H1 (cell line): ENCODE results near the gene SLC26A9. TPM values are rescaled to one million over a fixed set of nuclear protein-coding genes. Genes with fewer than 3 reads are reported as not detected.
"Not testable (repeated sequence)": the region's sequence is repeated elsewhere in the genome, so short reads cannot be mapped to it uniquely, and the experiment has no call there.

ENCODE experiments used
- CTCF ChIA-PET: fragments of 300-600 bp; sonication (Branson Sonifier 250); formaldehyde crosslinking; loops from one replicate; lab custom pipeline; 2021; ENCODE audit not compliant: partially characterized antibody; lab: Charles Lee
- POLR2A ChIA-PET: fragments of 300-600 bp; sonication (Branson Sonifier 250); formaldehyde crosslinking; loops from one replicate; lab custom pipeline; 2021; ENCODE audit warnings: inconsistent platforms; ENCODE audit not compliant: partially characterized antibody; lab: Charles Lee
- DNase-seq, 2 experiments: peaks; one replicate each; pipeline versions ENCODE4 v3.0.0 to v3.0.0-alpha.2; 2010 to 2022; ENCODE audit warnings: low spot score in 2 of 2, low read depth in 1 of 2, mixed read lengths in 1 of 2
- FAIRE-seq: peaks from 2 replicates; lab custom pipeline; 2011; peaks lifted over from hg19 to GRCh38; lab: Jason Lieb, UNC
- H2AFZ ChIP-seq: 2 replicates; pipeline ENCODE4 v1.8.1; 2012; ENCODE audit warnings: low read length, inconsistent platforms
- H2AK5ac ChIP-seq: 2 replicates; pipeline ENCODE4 v1.6.1; 2013; ENCODE audit warnings: low read depth, low read length
- H2BK120ac ChIP-seq: replicated peaks from 2 replicates; pipeline ENCODE3; 2013; ENCODE audit warnings: low read depth, low read length, inconsistent platforms
- H2BK12ac ChIP-seq: 2 replicates; pipeline ENCODE4 v1.6.1; 2013; ENCODE audit warnings: low read depth, low read length
- H2BK15ac ChIP-seq: 2 replicates; pipeline ENCODE4 v1.6.1; 2013; ENCODE audit warnings: low read length
- H2BK20ac ChIP-seq: 2 replicates; pipeline ENCODE4 v1.6.1; 2013; ENCODE audit warnings: low read length
- H2BK5ac ChIP-seq: 2 replicates; pipeline ENCODE4 v1.6.1; 2013; ENCODE audit warnings: low read depth, low read length
- H3K14ac ChIP-seq: 2 replicates; pipeline ENCODE4 v1.6.1; 2013; ENCODE audit warnings: inconsistent platforms; ENCODE audit not compliant: insufficient read length
- H3K18ac ChIP-seq: 2 replicates; pipeline ENCODE4 v1.6.1; 2013; ENCODE audit warnings: low read length; ENCODE audit errors: extremely low read depth
- H3K23ac ChIP-seq: 2 replicates; pipeline ENCODE4 v1.6.1; 2013; ENCODE audit warnings: inconsistent platforms; ENCODE audit not compliant: insufficient read length
- H3K23me2 ChIP-seq: 2 replicates; pipeline ENCODE4 v1.6.1; 2013; ENCODE audit warnings: low read depth, low read length
- H3K27ac ChIP-seq: 2 replicates; pipeline ENCODE4 v1.6.1; 2011; ENCODE audit warnings: low read depth, low read length, inconsistent platforms
- H3K27me3 ChIP-seq, 4 experiments: replicated peaks in 1 of 4; 1 replicate in 1 of 4; 2 replicates in 3 of 4; pipeline versions ENCODE4 v1.6.1 to v1.8.1; 2011 to 2013; ENCODE audit warnings: low read length in 3 of 4, mild to moderate bottlenecking in 3 of 4, inconsistent platforms in 2 of 4, mixed read lengths in 2 of 4, moderate library complexity in 1 of 4; ENCODE audit not compliant: control insufficient read depth in 3 of 4, insufficient read depth in 3 of 4; ENCODE audit errors: extremely low read depth in 1 of 4
- H3K36me3 ChIP-seq, 4 experiments: 2 replicates each; pipeline versions ENCODE4 v1.6.1 to v1.8.1; 2011 to 2013; ENCODE audit warnings: mild to moderate bottlenecking in 4 of 4, low read length in 3 of 4, moderate library complexity in 2 of 4, control low read depth in 1 of 4, inconsistent platforms in 1 of 4; ENCODE audit not compliant: insufficient read depth in 4 of 4, control insufficient read depth in 2 of 4
- H3K4ac ChIP-seq: replicated peaks from 2 replicates; pipeline ENCODE3; 2013; ENCODE audit warnings: low read length, low read depth, mixed read lengths, inconsistent platforms; ENCODE audit not compliant: insufficient read length
- H3K4me1 ChIP-seq, 4 experiments: replicated peaks in 1 of 4; 1 replicate in 1 of 4; 2 replicates in 3 of 4; pipeline versions ENCODE4 v1.6.1 to v1.8.1; 2011 to 2013; ENCODE audit warnings: low read length in 3 of 4, inconsistent platforms in 2 of 4, mixed read lengths in 1 of 4; ENCODE audit not compliant: insufficient read depth in 4 of 4, control insufficient read depth in 3 of 4
- H3K4me2 ChIP-seq, 2 experiments: 2 replicates each; pipeline versions ENCODE4 v1.6.1 to v1.8.1; 2011 to 2013; ENCODE audit warnings: low read depth in 2 of 2, low read length in 2 of 2, control low read depth in 1 of 2, inconsistent platforms in 1 of 2, mild to moderate bottlenecking in 1 of 2; ENCODE audit not compliant: insufficient read depth in 1 of 2
- H3K4me3 ChIP-seq, 4 experiments: fragments of 200-600, 300-600 bp in 1 of 4; sonication (generic), shearing (Covaris generic), sonication (Bioruptor Twin) in 1 of 4; 2 replicates each; pipeline versions ENCODE4 v1.5.1 to v1.8.1; 2011 to 2016; ENCODE audit warnings: low read length in 4 of 4, low read depth in 3 of 4, control low read depth in 2 of 4, inconsistent platforms in 2 of 4, mild to moderate bottlenecking in 2 of 4, mixed read lengths in 1 of 4, moderate library complexity in 1 of 4; ENCODE audit not compliant: insufficient read depth in 2 of 4; ENCODE audit errors: extremely low read depth in 1 of 4
- H3K56ac ChIP-seq: replicated peaks from 2 replicates; pipeline ENCODE3; 2013; ENCODE audit warnings: low read depth, mild to moderate bottlenecking, mixed read lengths, low read length, inconsistent platforms; ENCODE audit not compliant: insufficient read length
- H3K79me1 ChIP-seq: 2 replicates; pipeline ENCODE4 v1.6.1; 2013; ENCODE audit warnings: low read depth, low read length, control low read depth
- H3K79me2 ChIP-seq, 2 experiments: 2 replicates each; pipeline versions ENCODE4 v1.6.1 to v1.8.1; 2012 to 2013; ENCODE audit warnings: low read length in 2 of 2, mild to moderate bottlenecking in 2 of 2, inconsistent platforms in 1 of 2; ENCODE audit not compliant: insufficient read depth in 2 of 2, control insufficient read depth in 1 of 2
- H3K9ac ChIP-seq, 4 experiments: replicated peaks in 1 of 4; 1 replicate in 1 of 4; 2 replicates in 3 of 4; pipeline versions ENCODE4 v1.6.1 to v1.8.1; 2011 to 2013; ENCODE audit warnings: low read depth in 3 of 4, low read length in 3 of 4, control low read depth in 2 of 4, mild to moderate bottlenecking in 2 of 4, moderate library complexity in 2 of 4, inconsistent platforms in 1 of 4; ENCODE audit errors: extremely low read depth in 1 of 4
- H3K9me3 ChIP-seq, 2 experiments: 2 replicates each; pipeline versions ENCODE4 v1.6.1 to v1.8.1; 2012 to 2013; ENCODE audit warnings: mild to moderate bottlenecking in 2 of 2, moderate library complexity in 2 of 2, control low read depth in 1 of 2, inconsistent platforms in 1 of 2, low read depth in 1 of 2, low read length in 1 of 2, mixed read lengths in 1 of 2; ENCODE audit not compliant: insufficient read depth in 2 of 2
- H4K20me1 ChIP-seq, 2 experiments: replicated peaks in 1 of 2; 2 replicates each; pipeline versions ENCODE3 to v1.8.1; 2011 to 2013; ENCODE audit warnings: inconsistent platforms in 2 of 2, low read length in 2 of 2, mild to moderate bottlenecking in 1 of 2; ENCODE audit not compliant: insufficient read depth in 2 of 2, control insufficient read depth in 1 of 2
- H4K5ac ChIP-seq: 2 replicates; pipeline ENCODE4 v1.6.1; 2013; ENCODE audit warnings: low read length, low read depth, mixed read lengths, inconsistent platforms; ENCODE audit not compliant: insufficient read length
- H4K8ac ChIP-seq: 2 replicates; pipeline ENCODE4 v1.8.0; 2013; ENCODE audit warnings: mild to moderate bottlenecking, moderate library complexity, low read length, inconsistent platforms; ENCODE audit not compliant: insufficient read depth; ENCODE audit errors: extremely low read depth
- H4K91ac ChIP-seq: replicated peaks from 2 replicates; pipeline ENCODE3; 2013; ENCODE audit warnings: low read length, mixed read lengths, inconsistent platforms; ENCODE audit not compliant: insufficient read length
- WGBS, 2 experiments: shearing (Covaris generic) in 1 of 2; methylation state at CpG; one replicate each; pipeline versions ENCODE4 v1.1.6 to v1.1.7; 2013 to 2015; ENCODE audit warnings: low lambda C conversion rate in 2 of 2, mixed read lengths in 2 of 2, inconsistent platforms in 1 of 2, low coverage in 1 of 2, missing lambda C conversion rate in 1 of 2; ENCODE audit not compliant: insufficient replicate concordance in 2 of 2, insufficient coverage in 1 of 2, insufficient read length in 1 of 2; ENCODE audit errors: extremely low coverage in 1 of 2, missing lambda C conversion rate in 1 of 2; 5-methylcytosine and 5-hydroxymethylcytosine counted together
- polyA plus RNA-seq, 7 experiments: library from polyadenylated mRNA; depleted of rRNA in 3 of 7; stranded (reverse) in 5 of 7; unstranded in 2 of 7; fragments of >200 nt in 5 of 7; fragments of 200-250 nt in 2 of 7; gene quantifications; 1 replicate in 5 of 7; 2 replicates in 1 of 7; 4 replicates in 1 of 7; pipeline versions ENCODE4 v1.2.1 to v1.2.3, GENCODE V29; 2011 to 2013; ENCODE audit warnings: missing spikeins in 2 of 7, mixed read lengths in 2 of 7
- total RNA-seq: library from RNA; stranded (reverse); fragmentation: NEBNext Ultra II Directional; extraction: Animal tissue kit (Norgen Biotek cat#: 25700); gene quantifications from 2 replicates; pipeline ENCODE4 v1.2.1, GENCODE V29; 2021

SLC26A9 gene
- total and polyA plus RNA-seq, 2 of the 8 experiments (the other 6 are each of a cell fraction or from before 2014, with no cell fraction given), result not detected

DNA sequence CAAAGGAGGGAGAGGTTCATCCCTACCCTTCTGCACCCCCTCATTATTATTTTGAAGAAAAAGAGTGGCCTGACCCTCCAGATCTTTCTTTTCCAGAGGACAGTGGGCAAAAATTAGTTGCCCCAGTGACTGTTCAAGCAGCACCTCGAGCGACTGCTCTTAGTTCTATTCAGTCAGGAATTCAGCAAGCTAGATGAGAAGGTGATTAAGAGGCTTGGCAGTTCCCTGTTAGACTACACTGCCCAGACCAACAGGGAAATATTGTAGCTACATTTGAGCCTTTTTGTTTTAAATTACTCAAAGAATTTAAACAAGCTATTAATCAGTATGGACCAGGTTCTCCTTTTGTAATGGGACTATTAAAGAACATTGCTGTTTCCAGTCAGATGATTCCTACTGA is 51.8 kb downstream of the SLC26A9 start:
- not testable (repeated sequence) for H4K91ac ChIP-seq, H4K8ac ChIP-seq, H3K4me2 ChIP-seq, DNase-seq, H3K27me3 ChIP-seq, H3K36me3 ChIP-seq, H3K4me1 ChIP-seq, H2BK15ac ChIP-seq, H2AFZ ChIP-seq, H2BK120ac ChIP-seq, H3K27ac ChIP-seq, H3K56ac ChIP-seq, H3K23ac ChIP-seq, H4K5ac ChIP-seq, H2BK12ac ChIP-seq, H3K9ac ChIP-seq, H3K4ac ChIP-seq, H2BK5ac ChIP-seq, H3K4me3 ChIP-seq, H3K79me1 ChIP-seq, H3K23me2 ChIP-seq, H2AK5ac ChIP-seq, H2BK20ac ChIP-seq, FAIRE-seq, H3K14ac ChIP-seq, H3K18ac ChIP-seq, H3K79me2 ChIP-seq, H4K20me1 ChIP-seq
- 96% methylated on average over 2 of the region's 2 CpGs; no CpG with 5 or more reads in 1 of the 2 experiments for WGBS, 2 experiments
- H3K9me3 ChIP-seq, result peaks cover 4 to 13% of the 10 kb centered on the region in 2 experiments; a peak in 2 of 4 replicates
- ChIA-PET POLR2A (interaction anchor here (0.6 to 1.2 kb wide), 4 partner anchors 10 to 183 kb away, joined by 3 to 4 read pairs (median 4); partner anchors contain the start of gene NUCKS1), CTCF (interaction anchor here (1.0 to 3.4 kb wide), 8 partner anchors 12 to 266 kb away, joined by 3 to 15 read pairs (median 4); no protein-coding TSS in a partner anchor)

DNA sequence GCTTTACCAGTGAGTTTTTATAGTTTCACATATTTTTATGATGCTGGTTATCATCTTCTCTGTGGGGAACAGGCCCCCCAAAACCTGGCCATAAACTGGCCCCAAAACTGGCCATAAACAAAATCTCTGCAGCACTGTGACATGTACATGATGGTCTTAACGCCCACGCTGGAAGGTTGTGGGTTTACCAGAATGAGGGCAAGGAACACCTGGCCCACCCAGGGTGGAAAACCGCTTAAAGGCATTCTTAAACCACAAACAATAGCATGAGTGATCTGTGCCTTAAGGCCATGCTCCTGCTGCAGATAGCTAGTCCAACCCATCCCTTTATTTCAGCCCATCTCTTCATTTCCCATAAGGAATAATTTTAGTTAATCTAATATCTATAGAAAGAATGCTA is 52.6 kb downstream of the SLC26A9 start:
- H2AK5ac ChIP-seq, H3K4me2 ChIP-seq, H3K27me3 ChIP-seq, H3K9ac ChIP-seq, H4K5ac ChIP-seq, H2BK15ac ChIP-seq, H3K9me3 ChIP-seq, H3K4me3 ChIP-seq, H4K20me1 ChIP-seq, H3K23me2 ChIP-seq, H4K8ac ChIP-seq, H2BK12ac ChIP-seq, H2AFZ ChIP-seq, DNase-seq, H3K79me1 ChIP-seq, H2BK5ac ChIP-seq, H3K4ac ChIP-seq, H3K4me1 ChIP-seq, H2BK20ac ChIP-seq, H3K14ac ChIP-seq, H4K91ac ChIP-seq, FAIRE-seq, H3K27ac ChIP-seq, H2BK120ac ChIP-seq, H3K36me3 ChIP-seq, H3K23ac ChIP-seq, H3K56ac ChIP-seq, H3K79me2 ChIP-seq, H3K18ac ChIP-seq: not testable (repeated sequence)
- 79% methylated on average over 3 of the region's 3 CpGs; no CpG with 5 or more reads in 1 of the 2 experiments for WGBS, 2 experiments
- ChIA-PET POLR2A (interaction anchor here (0.6 to 1.2 kb wide), 2 partner anchors 36 to 182 kb away, joined by 3 to 4 read pairs; no protein-coding TSS in a partner anchor), CTCF (interaction anchor here (0.6 to 3.4 kb wide), 5 partner anchors 17 to 348 kb away, joined by 3 to 15 read pairs (median 5); no protein-coding TSS in a partner anchor)
